GM12864 (cell line): ENCODE results near the gene NKAIN4.

Source experiments
- DNase-seq: peaks from one replicate; pipeline ENCODE4 v3.0.0-alpha.2; 2011; ENCODE audit warnings: low read depth
- H3K4me3 ChIP-seq: 2 replicates; pipeline ENCODE4 v1.5.1; 2011; ENCODE audit warnings: mild to moderate bottlenecking, low read depth, low read length, control low read depth
- CTCF ChIP-seq: IDR thresholded peaks from 2 replicates; pipeline ENCODE4 v1.5.1; 2011; ENCODE audit warnings: low read depth, mild to moderate bottlenecking, moderate library complexity, low read length, control low read depth, inconsistent platforms; ENCODE audit errors: missing control alignments

NKAIN4 gene

GRCh38 chr20:63198606-63199005, 55.7 kb downstream of the NKAIN4 start:
- no peak overlapping the region for H3K4me3 ChIP-seq
- DNase-seq = no peak
- no peak for TF ChIP-seq CTCF

GRCh38 chr20:63196768-63197470, 57.3 kb downstream of the NKAIN4 start:
- H3K4me3 ChIP-seq = no peak overlapping the region
- no peak for TF ChIP-seq CTCF
- no peak for DNase-seq

GRCh38 chr20:63194797-63195173, 59.5 kb downstream of the NKAIN4 start:
- H3K4me3 ChIP-seq = no peak overlapping the region
- no peak for TF ChIP-seq CTCF
- no peak for DNase-seq

GRCh38 chr20:63194007-63194796, 60.1 kb downstream of the NKAIN4 start:
- no peak for TF ChIP-seq CTCF

GRCh38 chr20:63192721-63193120, 61.5 kb downstream of the NKAIN4 start:
- no peak for DNase-seq
- TF ChIP-seq CTCF = no peak
- H3K4me3 ChIP-seq = no peak overlapping the region

More at GRCh38 chr20:63194007-63194796, 60.1 kb downstream of the NKAIN4 start:
- no peak for DNase-seq
- H3K4me3 ChIP-seq = no peak overlapping the region

- no peak overlapping the region for H3K4me3 ChIP-seq
- no peak for DNase-seq
- no peak for TF ChIP-seq CTCF
These were observed 62.9 kb downstream of the NKAIN4 start for GRCh38 chr20:63191400-63191799.

GRCh38 chr20:63190828-63191227, 63.4 kb downstream of the NKAIN4 start:
- H3K4me3 ChIP-seq = no peak overlapping the region
- no peak for DNase-seq
- no peak for TF ChIP-seq CTCF
